CD4-positive, alpha-beta T cell treated with Interleukin-6 for 4 hours (primary cell): ENCODE measurements around the gene OLFM3.

ENCODE experiments used
- DNase-seq: peaks from one replicate; pipeline ENCODE4 v3.0.0-alpha.2; 2020; ENCODE audit warnings: mixed read lengths

OLFM3 gene

GRCh38 chr1:101996825-101997465, at the start of gene OLFM3:
Gene OLFM3, minus strand, starts transcription at chr1:101996926.
- DNase-seq: no peak

- DNase-seq: no peak
These were observed 49.0 kb upstream of the OLFM3 start for GRCh38 chr1:102045752-102046151.

GRCh38 chr1:102032534-102032933, 35.8 kb upstream of the OLFM3 start:
- DNase-seq: no peak

- no peak for DNase-seq
These were observed 22.8 kb upstream of the OLFM3 start for GRCh38 chr1:102019530-102019929.

GRCh38 chr1:102015728-102016127, 19.0 kb upstream of the OLFM3 start:
- DNase-seq: no peak

- no peak for DNase-seq
These were observed 5.3 kb upstream of the OLFM3 start for GRCh38 chr1:102002057-102002456.

GRCh38 chr1:101995984-101996745, 561 bp downstream of the OLFM3 start:
- no peak for DNase-seq

- DNase-seq: no peak
These were observed 3.0 kb downstream of the OLFM3 start for GRCh38 chr1:101993710-101994109.

GRCh38 chr1:101992821-101993575, 3.7 kb downstream of the OLFM3 start:
- DNase-seq: no peak

GRCh38 chr1:101980974-101981373, 15.8 kb downstream of the OLFM3 start:
- DNase-seq: no peak

- DNase-seq: no peak
These were observed 19.5 kb downstream of the OLFM3 start for GRCh38 chr1:101977266-101977665.

- no peak for DNase-seq
These were observed 20.6 kb downstream of the OLFM3 start for GRCh38 chr1:101976161-101976560.

- DNase-seq: no peak
These were observed 21.4 kb downstream of the OLFM3 start for GRCh38 chr1:101975371-101975770.

GRCh38 chr1:101974599-101975274, 22.0 kb downstream of the OLFM3 start:
- no peak for DNase-seq

- no peak for DNase-seq
These were observed 25.4 kb downstream of the OLFM3 start for GRCh38 chr1:101971304-101971703.

- no peak for DNase-seq
These were observed 28.9 kb downstream of the OLFM3 start for GRCh38 chr1:101967871-101968270.

GRCh38 chr1:101965341-101965740, 31.4 kb downstream of the OLFM3 start:
- DNase-seq: no peak

GRCh38 chr1:101964708-101965107, 32.0 kb downstream of the OLFM3 start:
- no peak for DNase-seq

GRCh38 chr1:101960142-101960541, 36.6 kb downstream of the OLFM3 start:
- no peak for DNase-seq

- DNase-seq: no peak
These were observed 37.3 kb downstream of the OLFM3 start for GRCh38 chr1:101959456-101959855.

GRCh38 chr1:101957771-101958170, 39.0 kb downstream of the OLFM3 start:
- DNase-seq: no peak

GRCh38 chr1:101953623-101954022, 43.1 kb downstream of the OLFM3 start:
- no peak for DNase-seq

- no peak for DNase-seq
These were observed 50.8 kb downstream of the OLFM3 start for GRCh38 chr1:101945884-101946283.
